ENCODE data around the gene PPL. TPM values are rescaled to one million over a fixed set of nuclear protein-coding genes. Genes with fewer than 3 reads are reported as not detected.

PPL gene
- total RNA-seq, 6 experiments from 2014 or later: 6.9 to 23.8 (median 14.4) TPM

DNA sequence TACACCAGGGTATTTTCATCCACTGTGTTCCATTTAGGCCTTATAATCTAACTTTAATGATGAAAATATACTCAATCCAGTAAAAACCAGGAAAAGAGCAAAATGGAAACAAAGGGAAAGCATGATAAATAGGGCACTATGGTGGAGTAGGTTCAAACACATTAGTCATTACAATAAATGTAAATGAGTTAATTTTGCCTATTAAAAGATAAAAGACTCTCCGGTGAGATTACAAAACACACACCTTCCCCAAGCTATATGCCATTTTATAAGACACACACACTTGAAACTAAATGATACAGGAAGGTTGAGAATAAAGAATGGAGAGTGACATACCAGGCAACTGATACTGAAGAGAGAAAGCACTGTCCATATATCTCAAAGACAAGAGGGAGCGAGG lies 10.0 kb downstream of the PPL start:
- H3K27me3 ChIP-seq: no peaks in the 10 kb centered on the region
- ATAC-seq: no peak
- no peak for TF ChIP-seq POLR2A (IDR thresholded peaks at IDR 0.05)
- TF ChIP-seq, protein P1, sequence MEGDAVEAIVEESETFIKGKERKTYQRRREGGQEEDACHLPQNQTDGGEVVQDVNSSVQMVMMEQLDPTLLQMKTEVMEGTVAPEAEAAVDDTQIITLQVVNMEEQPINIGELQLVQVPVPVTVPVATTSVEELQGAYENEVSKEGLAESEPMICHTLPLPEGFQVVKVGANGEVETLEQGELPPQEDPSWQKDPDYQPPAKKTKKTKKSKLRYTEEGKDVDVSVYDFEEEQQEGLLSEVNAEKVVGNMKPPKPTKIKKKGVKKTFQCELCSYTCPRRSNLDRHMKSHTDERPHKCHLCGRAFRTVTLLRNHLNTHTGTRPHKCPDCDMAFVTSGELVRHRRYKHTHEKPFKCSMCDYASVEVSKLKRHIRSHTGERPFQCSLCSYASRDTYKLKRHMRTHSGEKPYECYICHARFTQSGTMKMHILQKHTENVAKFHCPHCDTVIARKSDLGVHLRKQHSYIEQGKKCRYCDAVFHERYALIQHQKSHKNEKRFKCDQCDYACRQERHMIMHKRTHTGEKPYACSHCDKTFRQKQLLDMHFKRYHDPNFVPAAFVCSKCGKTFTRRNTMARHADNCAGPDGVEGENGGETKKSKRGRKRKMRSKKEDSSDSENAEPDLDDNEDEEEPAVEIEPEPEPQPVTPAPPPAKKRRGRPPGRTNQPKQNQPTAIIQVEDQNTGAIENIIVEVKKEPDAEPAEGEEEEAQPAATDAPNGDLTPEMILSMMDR (IDR thresholded peaks at IDR 0.05): no peak
- H3K9me3 ChIP-seq: no peaks in the 10 kb centered on the region
- no peak overlapping the region for H3K4me3 ChIP-seq
- H3K27ac ChIP-seq: no peak overlapping the region
- intact Hi-C loops (cut with DNase I): no loop called here
- peaks cover 0 to 18% (median 9%) of the 10 kb centered on the region in 4 donors for H3K4me1 ChIP-seq
- no peaks in the 10 kb centered on the region for H3K36me3 ChIP-seq
- WGBS (ENCODE audit: insufficient coverage, low coverage, low lambda C conversion rate, missing lambda C conversion rate): 100% methylated on average over 2 of the region's 2 CpGs
- DNase-seq: no peak

DNA sequence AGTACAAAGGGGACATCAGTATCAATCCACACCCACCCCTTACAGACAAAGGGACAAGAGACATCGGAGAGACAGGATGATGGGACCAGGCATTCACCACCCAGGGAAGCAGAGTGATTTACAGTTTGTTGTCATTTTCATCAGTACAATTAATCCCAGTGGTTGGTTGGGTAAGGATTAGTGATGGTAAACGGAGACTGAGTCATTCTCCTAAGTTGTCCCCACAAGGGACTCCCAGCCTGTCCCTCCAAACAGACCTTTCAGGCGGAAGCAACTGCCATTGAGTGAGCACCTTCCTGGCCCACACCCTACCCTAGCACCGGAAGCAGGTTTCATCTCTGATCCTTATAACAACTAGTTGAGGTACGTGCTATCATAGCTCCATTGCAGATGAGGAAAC lies 11.2 kb downstream of the PPL start:
- no peaks in the 10 kb centered on the region for H3K27me3 ChIP-seq
- TF ChIP-seq, protein P1 (IDR thresholded peaks at IDR 0.05): no peak
- TF ChIP-seq POLR2A (IDR thresholded peaks at IDR 0.05): no peak
- DNase-seq: no peak
- H3K36me3 ChIP-seq: no peaks in the 10 kb centered on the region
- peaks cover 0 to 18% (median 9%) of the 10 kb centered on the region in 4 donors for H3K4me1 ChIP-seq
- H3K9me3 ChIP-seq: no peaks in the 10 kb centered on the region
- ATAC-seq: no peak
- no peak overlapping the region for H3K4me3 ChIP-seq
- H3K27ac ChIP-seq: no peak overlapping the region
- 71% methylated on average over 2 of the region's 5 CpGs for WGBS (ENCODE audit: insufficient coverage, low coverage, low lambda C conversion rate, missing lambda C conversion rate)
- intact Hi-C loops (cut with DNase I): no loop called here

DNA sequence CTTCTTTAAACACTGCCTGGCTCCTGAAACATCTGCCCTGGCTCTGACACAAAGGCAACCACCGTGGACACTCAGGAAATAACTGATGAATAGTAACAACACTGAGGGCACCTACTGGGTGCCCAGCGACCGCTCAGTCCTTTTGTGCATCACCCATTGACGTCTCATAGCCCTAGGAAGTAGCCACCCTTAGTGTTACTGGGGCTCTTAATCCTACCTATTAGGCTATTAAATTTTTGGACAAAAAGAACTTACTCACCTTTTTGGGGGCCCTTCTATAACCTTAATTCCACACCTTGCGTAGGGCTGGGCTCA lies 11.7 kb downstream of the PPL start:
- no peaks in the 10 kb centered on the region for H3K27me3 ChIP-seq
- H3K4me3 ChIP-seq: no peak overlapping the region
- DNase-seq: no peak
- no peak for TF ChIP-seq POLR2A (IDR thresholded peaks at IDR 0.05)
- TF ChIP-seq, protein P1 (IDR thresholded peaks at IDR 0.05): no peak
- ATAC-seq: no peak
- 26% methylated on average over 3 of the region's 5 CpGs for WGBS (ENCODE audit: insufficient coverage, low coverage, low lambda C conversion rate, missing lambda C conversion rate)
- no peaks in the 10 kb centered on the region for H3K9me3 ChIP-seq
- H3K27ac ChIP-seq: no peak overlapping the region
- no peaks in the 10 kb centered on the region for H3K36me3 ChIP-seq
- peaks cover 0 to 18% (median 9%) of the 10 kb centered on the region in 4 donors for H3K4me1 ChIP-seq
- intact Hi-C loops (cut with DNase I): no loop called here

DNA sequence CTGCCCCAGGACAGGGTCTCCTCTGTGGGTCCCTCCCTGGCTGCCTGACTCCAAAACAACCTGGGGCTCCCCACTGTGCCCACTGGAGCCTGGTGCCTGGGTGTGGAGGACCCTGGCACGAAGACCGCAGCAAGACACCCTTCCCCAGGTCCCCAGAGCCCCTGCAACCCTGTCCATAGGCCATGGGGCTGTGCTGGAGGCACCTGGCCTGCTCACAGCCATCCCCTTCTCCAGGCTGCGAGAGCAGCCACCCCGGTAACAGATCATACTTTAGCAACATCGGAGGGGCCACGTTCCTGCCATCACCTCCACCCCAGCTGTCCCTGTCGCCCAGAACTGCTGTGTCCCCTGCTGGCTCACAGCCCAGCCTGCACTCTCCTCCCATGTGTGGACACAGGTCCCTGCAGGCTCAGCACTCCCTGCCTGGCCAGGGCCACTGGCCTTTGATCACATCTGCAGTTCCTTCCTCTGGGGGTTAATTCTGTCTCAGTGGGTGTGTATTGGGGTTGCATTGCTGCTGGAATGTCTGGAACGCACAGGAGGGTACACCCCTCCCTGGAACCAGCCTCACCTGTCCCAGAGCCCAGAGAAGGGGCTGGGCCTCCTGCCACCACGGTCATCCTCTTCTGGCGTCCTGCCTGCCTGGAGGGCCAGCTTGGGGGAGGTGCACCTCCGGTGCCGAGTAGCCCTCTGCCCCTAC lies 12.2 kb downstream of the PPL start:
- peaks cover 0 to 18% (median 9%) of the 10 kb centered on the region in 4 donors for H3K4me1 ChIP-seq
- H3K9me3 ChIP-seq: no peaks in the 10 kb centered on the region
- DNase-seq: peak; percentile 63 to 91 (median 91)
- H3K4me3 ChIP-seq: no peak overlapping the region
- H3K27ac ChIP-seq: peak overlapping the region in 1 of 3 donors; percentile 29
- H3K27me3 ChIP-seq: no peaks in the 10 kb centered on the region
- intact Hi-C loops (cut with DNase I): no loop called here
- 16% methylated on average over 5 of the region's 12 CpGs for WGBS (ENCODE audit: insufficient coverage, low coverage, low lambda C conversion rate, missing lambda C conversion rate)
- no peaks in the 10 kb centered on the region for H3K36me3 ChIP-seq
- peak; percentile 88 to 94 (median 91) for ATAC-seq
- TF ChIP-seq POLR2A (IDR thresholded peaks at IDR 0.05): no peak
- TF ChIP-seq, protein P1 (IDR thresholded peaks at IDR 0.05): peak in 1 of 4 donors; percentile 8

Data from right lobe of liver (tissue), 6 donors.